ENCODE measurements around the gene EFNA1.
"Not testable (repeated sequence)": the region's sequence is repeated elsewhere in the genome, so short reads cannot be mapped to it uniquely, and the experiment has no call there.

Gene EFNA1

DNA sequence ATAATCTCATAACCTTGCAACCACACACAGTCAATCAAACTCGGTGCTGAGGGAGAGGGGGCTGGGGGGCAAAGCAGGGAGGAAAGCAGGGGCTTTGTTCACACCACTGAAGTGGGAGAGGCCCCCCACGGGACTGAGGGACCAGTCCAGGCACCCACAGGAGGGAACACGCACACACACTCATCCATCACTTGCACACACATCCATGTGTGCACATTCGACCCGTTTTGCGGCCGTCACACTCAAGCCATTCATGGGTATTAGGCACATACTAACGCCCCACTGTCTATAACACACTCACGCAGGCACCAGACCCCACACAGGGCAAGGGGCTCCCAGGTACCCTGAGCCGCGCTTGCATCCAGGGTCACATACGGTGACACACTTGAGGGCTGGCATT lies 35.0 kb upstream of the EFNA1 start:
- DNase-seq (ENCODE audit: low read depth, low spot score) = no peak

DNA sequence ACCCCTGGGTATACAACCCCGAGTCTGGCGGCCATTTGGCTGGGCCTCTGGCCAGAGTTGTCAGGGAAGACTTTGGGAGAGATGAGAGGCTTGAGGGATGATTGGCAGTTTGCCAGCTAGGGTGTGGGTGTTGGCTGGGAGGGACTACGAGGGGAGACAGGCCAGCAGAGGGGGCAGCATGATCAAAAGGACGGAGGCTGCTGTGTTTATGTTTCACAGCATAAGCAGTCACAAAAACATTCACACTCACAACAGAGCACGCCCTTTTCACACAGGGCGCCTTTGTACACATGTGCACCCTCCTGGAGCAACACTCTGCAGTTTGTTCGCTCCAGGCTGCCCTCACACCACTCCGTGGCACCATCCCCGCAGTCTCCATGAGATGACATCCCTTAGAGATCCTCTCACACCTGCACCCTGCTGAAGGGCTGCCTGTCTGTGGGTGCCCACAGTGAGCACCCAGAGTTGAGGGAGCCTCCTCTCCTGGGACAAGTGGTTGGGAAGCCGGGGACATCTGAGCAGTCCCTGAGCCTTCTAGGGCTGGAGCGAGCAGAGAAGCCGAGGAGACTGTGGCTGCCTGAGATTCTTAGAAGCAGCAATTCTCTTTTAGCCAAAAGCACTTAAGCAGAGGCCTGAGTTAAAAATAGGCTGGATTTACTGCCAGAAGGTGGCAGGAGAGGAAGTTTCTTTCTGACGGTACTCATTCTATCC lies 33.6 kb upstream of the EFNA1 start:
- DNase-seq (ENCODE audit: low read depth, low spot score) = peak; percentile 67

DNA sequence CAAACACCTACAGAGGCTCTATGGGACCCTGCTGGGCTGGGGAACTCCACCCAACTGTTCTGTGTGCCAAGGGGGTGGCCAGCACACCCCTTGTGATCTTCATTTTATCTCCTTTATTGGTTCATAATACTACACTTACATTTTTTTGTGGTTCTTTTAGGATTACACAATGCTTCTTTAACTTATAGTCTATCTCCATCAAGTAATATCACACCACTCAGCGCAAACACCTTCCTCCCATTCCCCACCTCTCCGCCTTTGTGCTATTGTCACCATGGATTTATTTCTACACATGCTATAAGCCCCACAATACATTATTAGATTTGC lies 33.1 kb upstream of the EFNA1 start:
- no peak for DNase-seq (ENCODE audit: low read depth, low spot score)

DNA sequence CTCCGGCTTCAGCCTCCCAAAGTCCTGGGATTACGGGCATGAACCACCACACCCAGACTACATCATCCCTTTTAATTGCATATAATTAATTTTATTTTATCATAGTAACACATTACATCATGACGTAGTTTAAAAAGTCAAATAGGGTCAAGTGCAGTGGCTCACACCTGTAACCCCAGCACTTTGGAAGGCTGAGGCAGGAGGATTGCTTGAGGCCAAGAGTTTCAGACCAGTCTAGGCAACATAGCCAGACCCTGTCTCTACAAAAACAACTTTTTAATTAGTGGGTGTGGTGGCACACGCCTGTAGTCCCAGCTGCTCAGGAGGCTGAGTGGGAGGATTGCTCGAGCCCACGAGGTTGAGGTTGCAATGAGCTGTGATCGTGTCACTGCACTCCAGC lies 28.3 kb upstream of the EFNA1 start:
- DNase-seq (ENCODE audit: low read depth, low spot score) = no peak

DNA sequence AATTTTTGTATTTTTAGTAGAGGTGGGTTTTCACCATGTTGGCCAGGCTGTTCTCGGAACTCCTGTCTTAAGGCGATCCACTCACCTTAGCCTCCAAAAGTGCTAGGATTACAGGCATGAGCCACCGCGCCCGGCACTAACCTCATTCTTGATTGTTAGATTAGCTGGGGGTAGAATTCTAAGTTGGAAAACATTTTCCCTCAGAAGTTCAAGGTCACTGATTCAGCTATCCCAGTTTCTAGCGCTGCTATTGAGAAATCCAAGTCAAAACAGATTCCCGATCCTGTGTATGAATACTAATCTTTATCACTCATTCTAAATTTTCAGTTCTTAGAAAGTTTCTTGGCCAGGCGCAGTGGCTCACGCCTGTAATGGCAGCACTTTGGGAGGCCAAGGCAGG lies 24.4 kb upstream of the EFNA1 start:
- no peak for DNase-seq (ENCODE audit: low read depth, low spot score)

DNA sequence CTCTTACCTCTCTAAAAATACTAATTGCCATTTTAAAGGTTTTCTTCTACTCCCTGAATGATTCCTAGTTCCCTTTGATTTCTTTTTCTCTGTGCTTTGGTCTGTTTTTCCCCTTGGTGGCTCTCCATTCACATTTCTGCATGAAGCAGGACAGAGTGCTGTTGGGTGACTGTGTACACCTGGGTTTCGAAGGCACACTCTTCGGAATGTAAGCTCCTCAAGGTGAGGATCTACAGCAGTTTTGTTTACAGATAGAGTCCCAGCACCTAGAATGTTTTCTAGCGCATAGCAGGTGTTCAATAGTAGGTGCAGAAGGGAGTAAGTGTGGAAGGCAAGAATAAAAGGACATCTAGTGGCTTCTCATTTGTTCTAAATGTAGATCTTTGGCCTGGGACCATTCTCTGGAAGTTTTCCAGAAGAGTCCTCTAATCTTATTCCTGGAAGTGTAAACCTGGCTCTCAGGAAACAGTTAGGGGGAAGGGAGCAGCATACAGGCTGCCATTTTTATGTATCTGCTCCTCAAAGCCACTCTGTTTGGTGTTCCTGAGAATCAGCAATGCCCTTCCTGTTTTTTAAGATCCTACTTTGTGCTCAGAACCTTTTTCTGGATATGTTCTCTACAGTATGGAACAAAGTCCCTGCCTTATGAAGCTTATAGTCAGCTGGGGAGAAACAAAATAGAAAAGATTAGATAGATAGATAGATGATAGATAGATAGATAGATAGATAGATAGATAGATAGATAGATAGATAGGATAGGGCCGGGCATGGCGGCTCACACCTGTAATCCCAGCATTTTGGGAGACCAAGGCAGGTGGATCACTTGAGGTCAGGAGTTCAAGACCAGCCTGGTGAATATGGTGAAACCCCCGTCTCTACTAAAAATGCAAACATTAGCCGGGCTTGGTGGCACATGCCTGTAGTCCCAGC lies 22.8 kb upstream of the EFNA1 start:
- no peak for DNase-seq (ENCODE audit: low read depth, low spot score)

DNA sequence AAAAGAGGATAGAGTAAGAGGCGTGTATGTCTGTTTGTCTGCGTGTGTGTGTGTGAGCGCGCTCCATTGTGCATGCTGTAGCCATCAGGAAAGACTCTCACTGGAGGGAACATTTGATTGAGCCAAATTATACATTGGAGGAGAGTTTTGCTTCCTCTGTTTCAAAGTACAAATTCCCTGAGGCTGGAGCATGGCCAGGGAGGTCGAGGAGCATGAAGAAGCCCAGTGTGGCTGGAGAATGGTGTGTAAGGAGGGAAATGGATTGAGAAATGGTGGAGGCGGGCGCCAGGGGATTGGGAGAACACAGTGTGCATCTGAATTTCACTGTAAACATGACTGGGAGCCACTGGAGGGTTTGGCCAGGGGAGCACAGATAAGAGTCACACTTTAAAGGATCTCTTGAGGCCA lies 22.1 kb upstream of the EFNA1 start:
- no peak for DNase-seq (ENCODE audit: low read depth, low spot score)

DNA sequence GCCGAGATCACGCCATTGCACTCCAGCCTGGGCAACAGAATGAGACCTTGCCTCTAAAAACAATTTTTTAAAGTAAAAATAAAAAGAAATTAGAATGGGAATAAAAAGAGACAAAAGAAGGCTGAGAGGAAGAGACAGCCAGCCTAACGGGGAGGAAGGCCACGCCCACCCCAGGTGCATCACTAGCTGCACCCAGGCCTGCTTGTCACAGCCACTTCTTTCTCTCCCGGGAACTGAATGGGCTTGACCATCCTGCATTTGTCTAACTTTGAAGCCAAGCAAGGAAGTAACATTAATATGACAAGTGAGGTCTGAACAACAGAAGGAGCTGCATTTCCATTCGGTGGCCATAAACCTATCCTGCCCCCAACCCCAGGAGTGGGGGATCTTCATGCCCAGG lies 20.8 kb upstream of the EFNA1 start:
- no peak for DNase-seq (ENCODE audit: low read depth, low spot score)

DNA sequence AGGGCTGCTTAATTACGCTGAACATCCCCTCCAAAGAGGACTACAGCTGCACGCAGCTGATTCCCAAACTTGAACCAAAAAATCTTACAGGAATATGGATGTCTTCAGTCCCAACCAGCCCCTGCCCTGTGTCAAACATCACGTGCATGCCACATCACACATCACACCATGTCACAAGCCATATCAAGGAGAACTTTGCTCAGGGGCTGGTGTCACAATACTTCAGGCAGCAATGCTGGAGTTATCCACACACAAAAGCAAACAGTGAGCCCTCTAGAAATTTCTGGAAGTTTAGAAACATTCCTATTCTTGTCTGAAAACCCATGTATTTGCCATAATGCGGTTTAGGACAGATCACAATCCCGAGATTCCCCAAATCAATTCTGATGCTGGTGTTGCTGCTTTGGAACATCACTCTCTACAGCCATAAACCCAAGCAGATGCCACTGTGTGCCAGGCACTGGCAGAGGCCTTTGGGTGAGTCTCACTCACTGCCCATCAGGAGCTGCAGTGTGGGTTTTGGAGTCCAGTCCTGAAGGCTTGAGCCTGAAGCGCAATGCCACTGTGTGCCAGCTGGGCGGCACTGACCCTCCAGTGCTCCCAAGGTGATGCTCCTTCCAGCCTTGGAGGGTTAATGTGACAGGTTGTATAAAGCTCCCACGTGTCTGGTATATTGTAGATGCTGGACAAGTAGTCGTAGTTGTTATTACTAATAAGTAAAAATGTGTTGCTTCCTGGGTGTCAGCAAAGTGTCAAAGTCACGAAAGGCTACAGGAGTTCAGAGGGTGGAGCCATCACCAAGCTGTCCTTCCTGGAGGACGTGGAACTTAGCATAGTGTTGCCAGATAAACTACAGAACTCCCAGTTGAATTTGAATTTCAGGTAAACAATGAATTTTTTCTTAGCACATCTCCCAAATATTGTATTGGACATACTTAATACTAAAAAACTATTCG lies 20.1 kb upstream of the EFNA1 start:
- DNase-seq (ENCODE audit: low read depth, low spot score) = no peak

DNA sequence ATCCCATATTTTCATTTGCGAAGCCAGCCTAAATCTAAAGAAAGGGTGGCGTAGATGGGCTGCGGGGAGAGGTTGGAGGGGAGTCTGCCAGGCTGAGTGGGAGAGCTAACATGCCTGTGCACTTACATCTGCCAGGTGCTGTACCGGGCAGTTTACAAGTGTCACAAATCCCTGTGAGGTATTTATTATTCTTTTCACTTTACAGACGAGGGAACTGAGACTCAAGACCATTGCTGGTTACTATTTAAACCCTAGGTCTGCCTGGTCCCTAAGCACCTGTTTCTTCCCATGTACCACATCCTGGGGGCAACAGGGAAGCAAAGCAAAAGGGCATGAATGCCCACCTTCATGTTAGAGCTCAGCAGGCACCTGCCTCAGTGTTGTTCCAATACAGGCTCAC lies 19.4 kb upstream of the EFNA1 start:
- DNase-seq (ENCODE audit: low read depth, low spot score) = no peak

DNA sequence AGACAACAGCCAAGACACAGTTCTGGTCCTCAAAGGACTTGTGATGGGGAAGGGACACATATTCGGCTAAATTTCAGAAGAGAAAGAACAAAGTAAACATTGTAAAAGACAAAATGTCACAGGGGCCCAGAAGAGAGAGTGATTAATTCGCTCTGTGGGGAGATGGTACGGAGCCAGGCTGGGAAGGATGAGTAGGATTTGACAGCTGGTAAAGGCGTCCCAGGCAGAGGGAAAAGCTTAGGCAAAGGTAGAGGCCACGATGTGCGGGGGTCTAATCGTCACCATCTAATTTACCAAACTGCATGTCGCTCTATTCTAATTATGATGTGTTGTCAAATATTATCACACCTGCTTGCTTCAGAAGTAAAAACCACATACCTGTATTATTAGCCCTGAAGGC lies 17.3 kb upstream of the EFNA1 start:
- no peak for DNase-seq (ENCODE audit: low read depth, low spot score)

DNA sequence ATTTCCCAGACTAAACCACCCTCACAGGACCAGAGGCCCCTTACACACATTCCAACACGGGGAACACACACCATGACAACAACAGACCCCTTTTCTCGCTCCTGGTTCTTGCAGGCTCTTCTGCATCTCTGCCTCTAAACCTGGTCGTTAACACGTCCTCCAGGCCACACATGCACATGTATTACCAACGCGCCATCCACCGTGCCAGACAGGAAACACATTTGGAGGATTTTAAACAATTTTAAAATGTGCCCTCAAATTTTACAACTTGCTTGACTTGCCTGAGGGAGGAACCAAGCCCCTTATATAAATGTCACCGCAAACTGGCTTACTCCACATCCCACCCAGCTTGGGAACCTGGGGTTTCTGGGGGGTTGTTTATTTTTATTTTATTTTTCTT lies 16.9 kb upstream of the EFNA1 start:
- no peak for DNase-seq (ENCODE audit: low read depth, low spot score)

DNA sequence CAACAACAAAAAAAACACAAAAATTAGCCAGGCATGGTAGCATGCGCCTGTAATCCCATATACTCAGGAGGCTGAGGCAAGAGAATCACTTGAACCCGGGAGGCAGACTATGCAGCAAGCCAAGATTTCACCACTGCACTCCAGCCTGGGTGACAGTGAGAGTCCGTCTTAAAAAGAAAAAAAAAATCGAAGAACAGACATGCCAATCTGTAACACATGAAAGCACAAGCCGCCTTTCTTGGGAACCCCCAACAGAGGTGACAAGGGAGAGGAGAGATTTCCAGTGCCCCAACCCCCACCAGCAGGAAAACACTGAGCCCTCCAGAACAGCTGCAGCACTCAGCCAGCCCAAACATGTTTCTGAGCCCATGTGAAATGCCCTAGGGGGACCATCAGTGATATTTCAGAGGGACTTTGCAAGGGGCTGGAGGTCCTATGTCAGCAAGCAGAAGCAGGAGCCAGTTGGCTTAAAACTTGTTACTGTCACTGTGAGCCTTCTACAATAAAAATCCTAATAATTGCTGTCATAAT lies 14.2 kb upstream of the EFNA1 start:
- DNase-seq (ENCODE audit: low read depth, low spot score) = no peak

DNA sequence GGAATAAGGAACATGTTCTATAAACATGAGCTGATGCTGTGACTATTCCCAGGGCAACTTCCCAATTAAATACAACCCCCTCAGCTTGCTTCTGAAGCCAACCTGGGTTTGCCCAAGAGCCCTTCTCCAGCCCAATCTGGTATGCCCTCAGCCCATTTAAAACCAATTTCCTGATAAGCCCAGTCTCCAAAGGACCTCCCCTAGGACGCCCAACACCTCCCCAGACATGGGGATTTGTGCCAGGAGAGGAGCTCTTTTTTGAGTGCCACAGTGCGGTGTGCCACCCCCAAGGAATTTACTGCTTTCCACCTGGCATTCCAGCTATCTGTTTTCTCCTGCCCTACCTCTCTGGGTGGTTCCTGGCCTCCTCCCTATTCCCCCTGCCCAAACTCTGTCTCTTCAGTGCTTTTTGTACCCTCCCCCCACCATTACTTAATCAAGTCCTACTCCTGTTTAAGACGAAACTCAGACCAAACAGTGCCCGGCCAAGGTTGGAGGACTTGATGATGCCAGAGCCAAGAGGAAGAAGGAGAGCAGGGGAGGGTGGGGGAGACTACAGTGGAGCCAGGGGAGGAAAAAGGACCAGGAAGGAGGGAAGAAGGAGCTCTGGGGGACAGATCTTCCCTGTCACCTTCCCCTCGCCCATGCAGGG lies 11.4 kb upstream of the EFNA1 start:
- no peak for DNase-seq (ENCODE audit: low read depth, low spot score)

DNA sequence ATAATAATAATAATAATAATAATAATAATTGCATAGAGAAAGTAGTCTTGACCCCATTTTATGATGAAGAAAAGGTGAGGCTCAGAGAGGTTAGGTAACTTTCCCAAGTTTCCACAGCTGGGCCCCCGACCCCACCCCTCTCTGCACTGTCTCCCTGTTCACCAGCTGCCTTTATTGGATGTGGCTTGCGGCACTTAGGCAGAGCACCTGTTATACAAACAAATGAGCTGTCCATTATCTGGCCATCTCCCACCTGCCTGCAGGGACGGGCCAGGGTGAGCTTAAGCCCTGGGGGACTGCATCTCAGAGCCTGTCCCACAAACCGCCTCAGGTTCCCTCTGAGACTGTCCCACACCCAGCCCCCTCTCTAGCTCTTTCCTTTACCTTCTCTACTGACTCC lies 10.1 kb upstream of the EFNA1 start:
- no peak for DNase-seq (ENCODE audit: low read depth, low spot score)

DNA sequence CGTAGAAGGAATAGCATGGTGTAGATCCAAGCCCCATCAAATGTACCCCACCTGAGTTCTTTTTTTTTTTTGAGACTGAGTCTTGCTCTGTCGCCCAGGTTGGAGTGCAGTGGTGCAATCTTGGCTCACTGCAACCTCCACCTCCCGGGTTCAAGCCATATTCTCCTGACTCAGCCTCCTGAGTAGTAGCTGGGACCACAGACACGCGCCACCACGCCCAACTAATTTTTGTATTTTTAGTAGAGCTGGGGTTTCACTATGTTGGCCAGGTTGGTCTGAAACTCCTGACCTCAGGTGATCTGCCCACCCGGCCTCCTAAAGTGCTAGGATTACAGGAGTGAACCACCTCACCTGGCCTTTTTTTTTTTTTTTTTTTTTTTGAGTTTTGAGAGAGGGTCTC lies 9.6 kb upstream of the EFNA1 start:
- DNase-seq (ENCODE audit: low read depth, low spot score) = not testable (repeated sequence)

DNA sequence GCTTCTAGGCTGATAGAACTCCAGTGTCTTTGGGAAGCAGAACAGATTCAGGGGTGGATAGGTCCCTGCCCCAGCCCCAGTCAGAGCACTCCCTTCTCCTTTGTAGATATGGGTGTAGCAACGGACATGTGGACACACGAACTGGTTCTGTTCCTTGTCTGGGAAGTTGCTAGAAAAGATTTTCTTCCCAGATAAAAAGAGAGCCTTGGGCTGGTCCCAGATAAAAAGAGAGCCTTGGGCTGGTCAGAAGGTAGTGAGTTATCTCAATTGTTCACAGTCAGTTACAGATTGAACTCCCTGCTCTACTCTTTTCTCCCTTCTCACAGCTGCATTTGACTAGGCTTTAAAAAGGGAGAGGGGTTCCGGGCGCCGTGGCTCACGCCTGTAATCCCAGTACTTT lies 7.4 kb upstream of the EFNA1 start:
- no peak for DNase-seq (ENCODE audit: low read depth, low spot score)

DNA sequence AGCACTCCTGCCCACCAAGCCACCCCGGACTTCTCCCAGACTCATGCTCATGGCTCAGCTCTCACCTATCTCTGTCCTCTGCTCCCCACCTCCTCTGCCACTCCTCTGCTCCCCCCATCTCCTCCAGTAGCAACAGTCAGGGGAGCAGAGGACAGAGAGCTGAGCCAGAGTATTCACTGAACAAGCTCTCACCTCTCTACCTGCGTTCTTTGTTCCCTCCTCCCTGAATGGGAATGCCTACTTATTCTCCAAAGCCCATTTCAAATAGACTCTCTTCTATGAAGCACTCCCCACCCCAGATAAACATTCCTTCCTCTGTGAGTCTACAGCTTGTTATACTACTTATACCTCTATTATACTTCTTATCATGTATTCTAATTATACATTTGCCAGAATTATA lies 6.4 kb upstream of the EFNA1 start:
- DNase-seq (ENCODE audit: low read depth, low spot score) = no peak

DNA sequence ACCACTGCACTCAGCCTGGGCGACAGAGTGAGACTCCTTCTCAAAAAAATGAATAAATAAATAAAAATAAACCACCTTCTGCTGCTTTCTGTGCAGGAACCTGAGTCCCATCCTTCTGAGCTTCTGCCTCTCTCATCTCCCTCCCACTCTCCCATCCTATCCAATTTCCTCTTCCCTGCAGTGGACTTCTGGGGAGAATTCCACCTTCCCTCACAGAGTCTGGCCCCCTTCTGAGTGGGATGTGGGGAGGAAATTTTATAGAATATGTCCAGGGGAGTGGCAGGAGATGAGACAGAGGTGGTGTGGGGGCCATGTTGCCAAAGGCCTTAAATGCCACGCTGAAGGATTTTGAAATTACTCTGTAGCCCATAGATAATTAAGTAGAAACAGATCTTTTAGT lies 5.4 kb upstream of the EFNA1 start:
- DNase-seq (ENCODE audit: low read depth, low spot score) = no peak

DNA sequence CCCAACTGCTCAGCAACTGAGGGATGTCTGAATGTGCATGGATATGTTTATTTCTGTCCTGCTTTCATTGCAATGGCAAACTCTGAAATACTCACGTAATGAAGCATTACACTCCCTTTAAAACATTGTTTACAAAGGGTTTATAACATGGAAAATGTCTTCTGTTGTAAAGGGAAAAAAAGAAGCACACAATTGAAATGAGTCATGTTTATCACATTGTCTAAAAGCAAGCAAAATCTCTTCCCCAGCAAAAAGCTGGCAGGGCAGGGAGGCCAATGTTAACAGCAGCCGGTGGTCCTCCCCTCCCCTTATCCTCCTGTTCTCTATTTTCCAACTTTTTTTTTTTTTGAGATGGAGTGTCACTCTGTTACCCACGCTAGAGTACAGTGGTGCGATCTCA lies 3.9 kb upstream of the EFNA1 start:
- DNase-seq (ENCODE audit: low read depth, low spot score) = no peak
